ENCODE results near the gene TLK2. TPM values are rescaled to one million over a fixed set of nuclear protein-coding genes. Genes with fewer than 3 reads are reported as not detected.
"Not testable (repeated sequence)": the region's sequence is repeated elsewhere in the genome, so short reads cannot be mapped to it uniquely, and the experiment has no call there.

TLK2 gene
- total and polyA plus RNA-seq, 5 donors from 2014 or later, result 6.9 to 89.5 (median 10.6) TPM

- Histone ChIP-seq H3K27me3 (ENCODE audit: control insufficient read depth, insufficient read depth, low read length) (no peaks in the 10 kb centered on the region), H3K4me1 (ENCODE audit: control insufficient read depth, insufficient read depth, low read length, poor library complexity, severe bottlenecking) (no peaks in the 10 kb centered on the region), H3K9me3 (ENCODE audit: control insufficient read depth in 2 of 2, low read length in 2 of 2) (no peaks in the 10 kb centered on the region), H3K27ac (ENCODE audit: insufficient read depth, low read length, poor library complexity, severe bottlenecking) (no peak overlapping the region), H3K36me3 (ENCODE audit: control insufficient read depth, insufficient read depth, low read length) (peaks cover 73% of the 10 kb centered on the region), H3K4me3 (ENCODE audit: low read depth, low read length) (no peak overlapping the region)
- H3K9me3 Mint-ChIP-seq, result peaks cover 0 to 3% (median 0%) of the 10 kb centered on the region in 7 donors
- no peak overlapping the region for H3K27ac Mint-ChIP-seq
- H3K4me1 Mint-ChIP-seq, result peaks cover 0 to 16% (median 5%) of the 10 kb centered on the region in 4 donors
- no peak for ATAC-seq (ENCODE audit: low read depth in 2 of 2)
- peaks cover 63% of the 10 kb centered on the region for H3K36me3 Mint-ChIP-seq
- no peaks in the 10 kb centered on the region for H3K27me3 Mint-ChIP-seq
- no peak overlapping the region for H3K4me3 Mint-ChIP-seq
- no peak for DNase-seq
Measured at GRCh38 chr17:62597150-62597549, 118.5 kb downstream of the TLK2 start.

GRCh38 chr17:62597920-62598319 lies 119.3 kb downstream of the TLK2 start:
- Histone ChIP-seq H3K9me3 (ENCODE audit: control insufficient read depth in 2 of 2, low read length in 2 of 2) (no peaks in the 10 kb centered on the region), H3K36me3 (ENCODE audit: control insufficient read depth, insufficient read depth, low read length) (peaks cover 73% of the 10 kb centered on the region)

GRCh38 chr17:62599964-62600657 lies 121.5 kb downstream of the TLK2 start:
- Histone ChIP-seq H3K4me1 (ENCODE audit: control insufficient read depth, insufficient read depth, low read length, poor library complexity, severe bottlenecking) (no peaks in the 10 kb centered on the region), H3K36me3 (ENCODE audit: control insufficient read depth, insufficient read depth, low read length) (peaks cover 77% of the 10 kb centered on the region), H3K27me3 (ENCODE audit: control insufficient read depth, insufficient read depth, low read length) (no peaks in the 10 kb centered on the region), H3K4me3 (ENCODE audit: low read depth, low read length) (no peak overlapping the region), H3K9me3 (ENCODE audit: control insufficient read depth in 2 of 2, low read length in 2 of 2) (no peaks in the 10 kb centered on the region), H3K27ac (ENCODE audit: insufficient read depth, low read length, poor library complexity, severe bottlenecking) (no peak overlapping the region)
- Mint-ChIP-seq H3K27me3 (no peaks in the 10 kb centered on the region), H3K9me3 (no peaks in the 10 kb centered on the region), H3K36me3 (peaks cover 59% of the 10 kb centered on the region), H3K4me1 (peaks cover 0 to 16% (median 5%) of the 10 kb centered on the region in 4 donors), H3K27ac (peak overlapping the region in 2 of 3 donors; percentile 14 to 28), H3K4me3 (no peak overlapping the region)
- DNase-seq, result no peak
- ATAC-seq (ENCODE audit: low read depth in 2 of 2), result no peak

More at GRCh38 chr17:62597920-62598319, 119.3 kb downstream of the TLK2 start:
- Mint-ChIP-seq H3K27ac (no peak overlapping the region), H3K9me3 (peaks cover 0 to 3% (median 0%) of the 10 kb centered on the region in 7 donors), H3K36me3 (peaks cover 59% of the 10 kb centered on the region), H3K4me1 (peaks cover 0 to 16% (median 5%) of the 10 kb centered on the region in 4 donors), H3K4me3 (no peak overlapping the region), H3K27me3 (no peaks in the 10 kb centered on the region)
- H3K4me1 ChIP-seq (ENCODE audit: control insufficient read depth, insufficient read depth, low read length, poor library complexity, severe bottlenecking), result no peaks in the 10 kb centered on the region
- ATAC-seq (ENCODE audit: low read depth in 2 of 2) (no peak), DNase-seq (no peak)
- no peak overlapping the region for H3K4me3 ChIP-seq (ENCODE audit: low read depth, low read length)
- no peak overlapping the region for H3K27ac ChIP-seq (ENCODE audit: insufficient read depth, low read length, poor library complexity, severe bottlenecking)
- no peaks in the 10 kb centered on the region for H3K27me3 ChIP-seq (ENCODE audit: control insufficient read depth, insufficient read depth, low read length)

- DNase-seq, result no peak
- Histone ChIP-seq H3K27ac (ENCODE audit: insufficient read depth, low read length, poor library complexity, severe bottlenecking) (no peak overlapping the region), H3K36me3 (ENCODE audit: control insufficient read depth, insufficient read depth, low read length) (peaks cover 73% of the 10 kb centered on the region), H3K9me3 (ENCODE audit: control insufficient read depth in 2 of 2, low read length in 2 of 2) (no peaks in the 10 kb centered on the region), H3K4me1 (ENCODE audit: control insufficient read depth, insufficient read depth, low read length, poor library complexity, severe bottlenecking) (no peaks in the 10 kb centered on the region), H3K27me3 (ENCODE audit: control insufficient read depth, insufficient read depth, low read length) (no peaks in the 10 kb centered on the region), H3K4me3 (ENCODE audit: low read depth, low read length) (no peak overlapping the region)
- Mint-ChIP-seq H3K9me3 (no peaks in the 10 kb centered on the region), H3K4me3 (no peak overlapping the region), H3K36me3 (peaks cover 59% of the 10 kb centered on the region), H3K27ac (no peak overlapping the region), H3K27me3 (no peaks in the 10 kb centered on the region), H3K4me1 (peaks cover 0 to 16% (median 5%) of the 10 kb centered on the region in 4 donors)
- no peak for ATAC-seq (ENCODE audit: low read depth in 2 of 2)
Measured at GRCh38 chr17:62600805-62601204, 122.2 kb downstream of the TLK2 start.

GRCh38 chr17:62601471-62601870 lies 122.8 kb downstream of the TLK2 start:
- H3K36me3 ChIP-seq (ENCODE audit: control insufficient read depth, insufficient read depth, low read length), result peaks cover 73% of the 10 kb centered on the region
- Mint-ChIP-seq H3K4me3 (no peak overlapping the region), H3K27ac (no peak overlapping the region), H3K27me3 (no peaks in the 10 kb centered on the region), H3K36me3 (peaks cover 59% of the 10 kb centered on the region), H3K9me3 (no peaks in the 10 kb centered on the region), H3K4me1 (peaks cover 0 to 16% (median 5%) of the 10 kb centered on the region in 4 donors)
- H3K4me3 ChIP-seq (ENCODE audit: low read depth, low read length), result no peak overlapping the region
- no peaks in the 10 kb centered on the region for H3K27me3 ChIP-seq (ENCODE audit: control insufficient read depth, insufficient read depth, low read length)
- no peaks in the 10 kb centered on the region for H3K9me3 ChIP-seq (ENCODE audit: control insufficient read depth in 2 of 2, low read length in 2 of 2)
- no peaks in the 10 kb centered on the region for H3K4me1 ChIP-seq (ENCODE audit: control insufficient read depth, insufficient read depth, low read length, poor library complexity, severe bottlenecking)
- H3K27ac ChIP-seq (ENCODE audit: insufficient read depth, low read length, poor library complexity, severe bottlenecking), result no peak overlapping the region
- DNase-seq, result no peak
- ATAC-seq (ENCODE audit: low read depth in 2 of 2), result no peak

GRCh38 chr17:62603783-62604182 lies 125.2 kb downstream of the TLK2 start:
- not testable (repeated sequence) for H3K4me1 Mint-ChIP-seq

GRCh38 chr17:62605588-62605987 lies 127.0 kb downstream of the TLK2 start:
- Mint-ChIP-seq H3K27me3 (no peaks in the 10 kb centered on the region), H3K27ac (no peak overlapping the region), H3K36me3 (peaks cover 58% of the 10 kb centered on the region), H3K4me1 (peaks cover 5 to 8% (median 7%) of the 10 kb centered on the region in 4 donors), H3K4me3 (no peak overlapping the region), H3K9me3 (no peaks in the 10 kb centered on the region)
- Histone ChIP-seq H3K4me1 (ENCODE audit: control insufficient read depth, insufficient read depth, low read length, poor library complexity, severe bottlenecking) (no peaks in the 10 kb centered on the region), H3K27ac (ENCODE audit: insufficient read depth, low read length, poor library complexity, severe bottlenecking) (no peak overlapping the region), H3K9me3 (ENCODE audit: control insufficient read depth in 2 of 2, low read length in 2 of 2) (no peaks in the 10 kb centered on the region), H3K36me3 (ENCODE audit: control insufficient read depth, insufficient read depth, low read length) (peaks cover 77% of the 10 kb centered on the region), H3K4me3 (ENCODE audit: low read depth, low read length) (no peak overlapping the region), H3K27me3 (ENCODE audit: control insufficient read depth, insufficient read depth, low read length) (no peaks in the 10 kb centered on the region)
- no peak for DNase-seq
- no peak for ATAC-seq (ENCODE audit: low read depth in 2 of 2)

More at GRCh38 chr17:62603783-62604182, 125.2 kb downstream of the TLK2 start:
- not testable (repeated sequence) for H3K27ac Mint-ChIP-seq; DNase-seq; H3K4me3 Mint-ChIP-seq; H3K4me3 ChIP-seq (ENCODE audit: low read depth, low read length); H3K4me1 ChIP-seq (ENCODE audit: control insufficient read depth, insufficient read depth, low read length, poor library complexity, severe bottlenecking); H3K27ac ChIP-seq (ENCODE audit: insufficient read depth, low read length, poor library complexity, severe bottlenecking); ATAC-seq (ENCODE audit: low read depth in 2 of 2); H3K9me3 Mint-ChIP-seq; H3K27me3 ChIP-seq (ENCODE audit: control insufficient read depth, insufficient read depth, low read length); H3K9me3 ChIP-seq (ENCODE audit: control insufficient read depth in 2 of 2, low read length in 2 of 2); H3K27me3 Mint-ChIP-seq
- H3K36me3 Mint-ChIP-seq, result peaks cover 60% of the 10 kb centered on the region
- peaks cover 77% of the 10 kb centered on the region for H3K36me3 ChIP-seq (ENCODE audit: control insufficient read depth, insufficient read depth, low read length)

GRCh38 chr17:62611292-62611691 lies 132.7 kb downstream of the TLK2 start:
- ATAC-seq (ENCODE audit: low read depth in 2 of 2), result peak in 1 of 2 donors; percentile 60

More at GRCh38 chr17:62611292-62611691, 132.7 kb downstream of the TLK2 start:
- H3K27me3 Mint-ChIP-seq, result no peaks in the 10 kb centered on the region
- Histone ChIP-seq H3K27me3 (ENCODE audit: control insufficient read depth, insufficient read depth, low read length) (no peaks in the 10 kb centered on the region), H3K9me3 (ENCODE audit: control insufficient read depth in 2 of 2, low read length in 2 of 2) (no peaks in the 10 kb centered on the region), H3K4me3 (ENCODE audit: low read depth, low read length) (peak overlapping the region; percentile 45), H3K4me1 (ENCODE audit: control insufficient read depth, insufficient read depth, low read length, poor library complexity, severe bottlenecking) (no peaks in the 10 kb centered on the region), H3K36me3 (ENCODE audit: control insufficient read depth, insufficient read depth, low read length) (peaks cover 79% of the 10 kb centered on the region), H3K27ac (ENCODE audit: insufficient read depth, low read length, poor library complexity, severe bottlenecking) (peak overlapping the region; percentile 44)
- H3K27ac Mint-ChIP-seq, result peak overlapping the region in 2 of 3 donors; percentile 2 to 65
- peaks cover 5 to 18% (median 6%) of the 10 kb centered on the region in 4 donors for H3K4me1 Mint-ChIP-seq
- DNase-seq, result peak in 1 of 3 donors; percentile 22
- H3K36me3 Mint-ChIP-seq, result peaks cover 54% of the 10 kb centered on the region
- H3K9me3 Mint-ChIP-seq, result no peaks in the 10 kb centered on the region
- peak overlapping the region in 3 of 4 donors; percentile 1 to 32 (median 27) for H3K4me3 Mint-ChIP-seq

Data from CD4-positive, CD25-positive, alpha-beta regulatory T cell (primary cell).